Measurements from ENCODE around the gene BDH1.
"Not testable (repeated sequence)": the region's sequence is repeated elsewhere in the genome, so short reads cannot be mapped to it uniquely, and the experiment has no call there.

Gene BDH1

GRCh38 chr3:197491923-197492664 is 63.7 kb downstream of the BDH1 start:
- Mint-ChIP-seq H3K36me3 (no peaks in the 10 kb centered on the region), H3K9me3 (no peaks in the 10 kb centered on the region), H3K27ac (no peak overlapping the region), H3K4me1 (peaks cover 3% of the 10 kb centered on the region), H3K4me3 (no peak overlapping the region), H3K27me3 (peaks cover 4% of the 10 kb centered on the region)
- ATAC-seq (ENCODE audit: low read depth) (no peak), DNase-seq (ENCODE audit: low spot score in 2 of 2) (no peak)

- DNase-seq (ENCODE audit: low spot score in 2 of 2) (no peak), ATAC-seq (ENCODE audit: low read depth) (no peak)
- Mint-ChIP-seq H3K9me3 (no peaks in the 10 kb centered on the region), H3K4me3 (no peak overlapping the region), H3K27ac (no peak overlapping the region), H3K27me3 (peaks cover 4% of the 10 kb centered on the region), H3K36me3 (no peaks in the 10 kb centered on the region), H3K4me1 (peaks cover 3% of the 10 kb centered on the region)
These were observed 64.3 kb downstream of the BDH1 start for GRCh38 chr3:197491478-197491877.

- DNase-seq (ENCODE audit: low spot score in 2 of 2) (no peak), ATAC-seq (ENCODE audit: low read depth) (no peak)
- Mint-ChIP-seq H3K27me3 (peaks cover 7% of the 10 kb centered on the region), H3K4me1 (peaks cover 3% of the 10 kb centered on the region), H3K36me3 (no peaks in the 10 kb centered on the region), H3K9me3 (no peaks in the 10 kb centered on the region), H3K4me3 (no peak overlapping the region), H3K27ac (no peak overlapping the region)
These were observed 65.4 kb downstream of the BDH1 start for GRCh38 chr3:197490098-197491058.

- ATAC-seq (ENCODE audit: low read depth) (no peak), DNase-seq (ENCODE audit: low spot score in 2 of 2) (no peak)
- Mint-ChIP-seq H3K27me3 (peaks cover 2% of the 10 kb centered on the region), H3K27ac (no peak overlapping the region), H3K36me3 (no peaks in the 10 kb centered on the region), H3K4me1 (no peaks in the 10 kb centered on the region), H3K9me3 (no peaks in the 10 kb centered on the region), H3K4me3 (no peak overlapping the region)
These were observed 67.8 kb downstream of the BDH1 start for GRCh38 chr3:197487911-197488391.

- Mint-ChIP-seq H3K36me3 (no peaks in the 10 kb centered on the region), H3K27ac (no peak overlapping the region), H3K4me1 (no peaks in the 10 kb centered on the region), H3K27me3 (peaks cover 2% of the 10 kb centered on the region), H3K4me3 (no peak overlapping the region), H3K9me3 (no peaks in the 10 kb centered on the region)
- ATAC-seq (ENCODE audit: low read depth) = no peak
- DNase-seq (ENCODE audit: low spot score in 2 of 2) = no peak
These were observed 68.9 kb downstream of the BDH1 start for GRCh38 chr3:197486861-197487260.

- Mint-ChIP-seq H3K27me3 (peaks cover 8% of the 10 kb centered on the region), H3K4me1 (no peaks in the 10 kb centered on the region)
These were observed 70.6 kb downstream of the BDH1 start for GRCh38 chr3:197485143-197485542.

GRCh38 chr3:197484204-197484901 is 71.4 kb downstream of the BDH1 start:
- Mint-ChIP-seq H3K9me3 (peaks cover 3% of the 10 kb centered on the region), H3K36me3 (peaks cover 3% of the 10 kb centered on the region), H3K27ac (no peak overlapping the region), H3K27me3 (peaks cover 14% of the 10 kb centered on the region), H3K4me3 (no peak overlapping the region), H3K4me1 (no peaks in the 10 kb centered on the region)
- no peak for ATAC-seq (ENCODE audit: low read depth)
- DNase-seq (ENCODE audit: low spot score in 2 of 2) = no peak

More at GRCh38 chr3:197485143-197485542, 70.6 kb downstream of the BDH1 start:
- ATAC-seq (ENCODE audit: low read depth) = no peak
- H3K4me3 Mint-ChIP-seq = no peak overlapping the region
- no peaks in the 10 kb centered on the region for H3K36me3 Mint-ChIP-seq
- H3K27ac Mint-ChIP-seq = no peak overlapping the region
- DNase-seq (ENCODE audit: low spot score in 2 of 2) = no peak
- no peaks in the 10 kb centered on the region for H3K9me3 Mint-ChIP-seq

GRCh38 chr3:197482001-197482400 is 73.8 kb downstream of the BDH1 start:
- ATAC-seq (ENCODE audit: low read depth) = no peak
- H3K4me3 Mint-ChIP-seq = no peak overlapping the region
- H3K4me1 Mint-ChIP-seq = no peaks in the 10 kb centered on the region
- H3K27me3 Mint-ChIP-seq = peaks cover 16% of the 10 kb centered on the region
- peaks cover 3% of the 10 kb centered on the region for H3K36me3 Mint-ChIP-seq
- H3K27ac Mint-ChIP-seq = no peak overlapping the region
- no peak for DNase-seq (ENCODE audit: low spot score in 2 of 2)
- H3K9me3 Mint-ChIP-seq = peaks cover 3% of the 10 kb centered on the region

- Mint-ChIP-seq H3K4me3 (no peak overlapping the region), H3K36me3 (peaks cover 3% of the 10 kb centered on the region), H3K9me3 (peaks cover 3% of the 10 kb centered on the region), H3K4me1 (no peaks in the 10 kb centered on the region), H3K27me3 (peaks cover 19% of the 10 kb centered on the region), H3K27ac (no peak overlapping the region)
- DNase-seq (ENCODE audit: low spot score in 2 of 2) (no peak), ATAC-seq (ENCODE audit: low read depth) (no peak)
These were observed 75.4 kb downstream of the BDH1 start for GRCh38 chr3:197480320-197480719.

GRCh38 chr3:197478746-197479668 is 76.8 kb downstream of the BDH1 start:
- H3K9me3 Mint-ChIP-seq = peaks cover 3% of the 10 kb centered on the region
- H3K27me3 Mint-ChIP-seq = peaks cover 22% of the 10 kb centered on the region
- no peak for ATAC-seq (ENCODE audit: low read depth)
- no peak overlapping the region for H3K27ac Mint-ChIP-seq
- no peak overlapping the region for H3K4me3 Mint-ChIP-seq
- H3K36me3 Mint-ChIP-seq = peaks cover 5% of the 10 kb centered on the region
- DNase-seq (ENCODE audit: low spot score in 2 of 2) = no peak
- no peaks in the 10 kb centered on the region for H3K4me1 Mint-ChIP-seq

GRCh38 chr3:197477816-197478215 is 78.0 kb downstream of the BDH1 start:
- not testable (repeated sequence) for H3K36me3 Mint-ChIP-seq; H3K9me3 Mint-ChIP-seq; H3K4me3 Mint-ChIP-seq; DNase-seq (ENCODE audit: low spot score in 2 of 2); H3K27ac Mint-ChIP-seq; H3K4me1 Mint-ChIP-seq; ATAC-seq (ENCODE audit: low read depth)
- peaks cover 23% of the 10 kb centered on the region for H3K27me3 Mint-ChIP-seq

GRCh38 chr3:197475997-197476525 is 79.7 kb downstream of the BDH1 start:
- no peak for DNase-seq (ENCODE audit: low spot score in 2 of 2)
- no peak overlapping the region for H3K27ac Mint-ChIP-seq

GRCh38 chr3:197475514-197475913 is 80.3 kb downstream of the BDH1 start:
- Mint-ChIP-seq H3K36me3 (peaks cover 5% of the 10 kb centered on the region), H3K4me1 (no peaks in the 10 kb centered on the region), H3K27ac (no peak overlapping the region), H3K9me3 (peaks cover 3% of the 10 kb centered on the region), H3K4me3 (no peak overlapping the region), H3K27me3 (peaks cover 24% of the 10 kb centered on the region)
- DNase-seq (ENCODE audit: low spot score in 2 of 2) = no peak
- no peak for ATAC-seq (ENCODE audit: low read depth)

More at GRCh38 chr3:197475997-197476525, 79.7 kb downstream of the BDH1 start:
- peaks cover 3% of the 10 kb centered on the region for H3K9me3 Mint-ChIP-seq
- no peak overlapping the region for H3K4me3 Mint-ChIP-seq
- H3K27me3 Mint-ChIP-seq = peaks cover 25% of the 10 kb centered on the region
- H3K4me1 Mint-ChIP-seq = no peaks in the 10 kb centered on the region
- ATAC-seq (ENCODE audit: low read depth) = no peak
- H3K36me3 Mint-ChIP-seq = peaks cover 5% of the 10 kb centered on the region

All from memory B cell (primary cell).